WERI-Rb-1 (cell line): ENCODE results near the gene PCED1B.
"Not testable (repeated sequence)": the region's sequence is repeated elsewhere in the genome, so short reads cannot be mapped to it uniquely, and the experiment has no call there.

Experiments used
- DNase-seq: peaks from one replicate; pipeline ENCODE4 v3.0.0-alpha.2; 2020
- H3K27ac ChIP-seq: fragments of 250-450 bp; sonication (Bioruptor Pico); 2 replicates; pipeline ENCODE4 v1.5.1; 2020; ENCODE audit warnings: mild to moderate bottlenecking, moderate library complexity
- H3K27me3 ChIP-seq: fragments of 250-450 bp; sonication (Bioruptor Pico); 2 replicates; pipeline ENCODE4 v1.5.1; 2021; ENCODE audit warnings: mild to moderate bottlenecking, low read depth, moderate library complexity; ENCODE audit not compliant: insufficient read depth, severe bottlenecking
- H3K36me3 ChIP-seq: fragments of 250-450 bp; sonication (Bioruptor Pico); 2 replicates; pipeline ENCODE4 v1.5.1; 2020; ENCODE audit warnings: mild to moderate bottlenecking, moderate library complexity
- H3K4me3 ChIP-seq: 2 replicates; pipeline ENCODE4 v1.5.1; 2011; ENCODE audit warnings: low read depth, mild to moderate bottlenecking, control low read depth, low read length
- H3K9me3 ChIP-seq: fragments of 250-450 bp; sonication (Bioruptor Pico); 2 replicates; pipeline ENCODE4 v1.5.1; 2021; ENCODE audit warnings: mild to moderate bottlenecking, moderate library complexity; ENCODE audit not compliant: severe bottlenecking
- CTCF ChIP-seq: IDR thresholded peaks from 2 replicates; pipeline ENCODE4 v1.5.1; 2011; ENCODE audit warnings: low read depth, mild to moderate bottlenecking, control low read depth, inconsistent platforms, low read length

The PCED1B gene

DNA sequence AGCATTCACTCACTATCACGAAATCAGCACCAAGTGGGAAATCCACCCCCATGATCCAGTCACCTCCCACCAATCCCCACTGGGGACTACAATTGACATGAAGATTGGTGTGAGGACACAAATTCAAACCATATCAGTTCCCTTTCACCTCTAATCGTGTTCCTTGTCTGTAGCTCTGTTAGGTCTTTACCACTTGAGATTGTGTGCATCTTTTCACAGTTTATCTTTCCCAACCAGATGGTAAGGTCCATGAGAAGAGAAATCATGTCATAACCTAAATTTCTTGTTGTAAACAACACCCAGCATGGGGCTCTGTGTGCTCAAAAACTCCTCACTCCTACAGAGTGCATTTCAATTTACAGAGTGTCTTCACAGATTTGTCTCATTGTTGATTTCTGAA, 27.1 kb upstream of the PCED1B start:
- Histone ChIP-seq H3K9me3 (peaks cover 7% of the 10 kb centered on the region), H3K4me3 (no peak overlapping the region), H3K27ac (no peak overlapping the region), H3K36me3 (no peaks in the 10 kb centered on the region), H3K27me3 (peaks cover 19% of the 10 kb centered on the region)
- TF ChIP-seq CTCF: no peak
- no peak for DNase-seq

DNA sequence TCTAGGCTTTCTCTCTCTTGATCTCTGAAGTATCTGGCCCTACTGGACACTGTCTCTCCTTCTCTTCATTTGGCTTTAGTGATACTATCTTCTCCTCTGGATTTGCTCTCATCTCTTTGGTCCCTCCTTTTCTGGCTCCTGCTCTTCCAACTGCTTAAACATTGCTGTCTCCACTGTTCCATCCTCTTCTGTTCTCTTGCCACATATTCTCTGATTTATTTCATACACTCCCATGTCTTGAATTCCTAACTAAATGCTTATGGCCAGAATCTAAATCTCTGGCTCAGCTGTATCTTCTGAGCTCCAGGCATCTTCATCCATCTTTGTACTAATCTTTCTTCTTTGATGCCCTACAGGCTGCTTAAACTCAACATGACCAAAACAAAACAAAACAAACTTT, 25.5 kb upstream of the PCED1B start:
- H3K36me3 ChIP-seq: no peaks in the 10 kb centered on the region
- no peak overlapping the region for H3K27ac ChIP-seq
- peaks cover 19% of the 10 kb centered on the region for H3K27me3 ChIP-seq
- no peak overlapping the region for H3K4me3 ChIP-seq
- no peak for DNase-seq
- peaks cover 7% of the 10 kb centered on the region for H3K9me3 ChIP-seq
- TF ChIP-seq CTCF: no peak

- Histone ChIP-seq H3K36me3 (no peaks in the 10 kb centered on the region), H3K9me3 (peaks cover 7% of the 10 kb centered on the region), H3K4me3 (no peak overlapping the region), H3K27me3 (peaks cover 19% of the 10 kb centered on the region), H3K27ac (no peak overlapping the region)
- DNase-seq: no peak
- no peak for TF ChIP-seq CTCF
Observed at GRCh38 chr12:47054659-47055058, 24.8 kb upstream of the PCED1B start.

GRCh38 chr12:47055856-47056255, 23.6 kb upstream of the PCED1B start:
- peaks cover 19% of the 10 kb centered on the region for H3K27me3 ChIP-seq
- H3K9me3 ChIP-seq, H3K4me3 ChIP-seq, H3K27ac ChIP-seq, DNase-seq, H3K36me3 ChIP-seq: not testable (repeated sequence)

GRCh38 chr12:47056944-47057343, 22.5 kb upstream of the PCED1B start:
- H3K4me3 ChIP-seq, H3K36me3 ChIP-seq, H3K9me3 ChIP-seq, DNase-seq, H3K27ac ChIP-seq: not testable (repeated sequence)
- H3K27me3 ChIP-seq: peaks cover 19% of the 10 kb centered on the region

GRCh38 chr12:47058640-47059039, 20.8 kb upstream of the PCED1B start:
- peaks cover 16% of the 10 kb centered on the region for H3K27me3 ChIP-seq
- not testable (repeated sequence) for H3K27ac ChIP-seq, H3K4me3 ChIP-seq, H3K9me3 ChIP-seq, DNase-seq, H3K36me3 ChIP-seq

GRCh38 chr12:47065546-47065945, 13.9 kb upstream of the PCED1B start:
- DNase-seq: no peak
- no peaks in the 10 kb centered on the region for H3K36me3 ChIP-seq
- H3K4me3 ChIP-seq: no peak overlapping the region
- H3K27me3 ChIP-seq: peaks cover 13% of the 10 kb centered on the region
- H3K27ac ChIP-seq: no peak overlapping the region
- no peak for TF ChIP-seq CTCF
- no peaks in the 10 kb centered on the region for H3K9me3 ChIP-seq
